ENCODE measurements around the gene FLVCR2.

The FLVCR2 gene

GRCh38 chr14:75578102-75578785, at the start of gene FLVCR2:
TSS of gene FLVCR2 (plus strand) at chr14:75578620. CDS start at chr14:75578973, 353 bp downstream.
- TF ChIP-seq MAX (IDR thresholded peaks at IDR 0.05; ENCODE audit: low read depth, low read length) (peak; percentile 70; the same call in 1 of the 2 replicates), POLR2A (IDR thresholded peaks at IDR 0.05; ENCODE audit: extremely low read depth, insufficient read length) (no peak), MYC (IDR thresholded peaks at IDR 0.05; ENCODE audit: low read depth, low read length) (no peak)
- H3K4me3 ChIP-seq (ENCODE audit: low read depth, low read length): peak within 1 kb of the TSS; percentile 64
- DNase-seq (ENCODE audit: low read depth): peak; percentile 86

- H3K4me3 ChIP-seq (ENCODE audit: low read depth, low read length): no peak overlapping the region
- no peak for DNase-seq (ENCODE audit: low read depth)
- TF ChIP-seq MYC (IDR thresholded peaks at IDR 0.05; ENCODE audit: low read depth, low read length): no peak
- no peak for TF ChIP-seq MAX (IDR thresholded peaks at IDR 0.05; ENCODE audit: low read depth, low read length)
- no peak for TF ChIP-seq POLR2A (IDR thresholded peaks at IDR 0.05; ENCODE audit: extremely low read depth, insufficient read length)
- no peak for TF ChIP-seq CTCF (IDR thresholded peaks at IDR 0.05; ENCODE audit: low read depth, low read length)
These were observed 47.2 kb upstream of the FLVCR2 start for GRCh38 chr14:75531256-75531655.

- no peak overlapping the region for H3K4me3 ChIP-seq (ENCODE audit: low read depth, low read length)
- DNase-seq (ENCODE audit: low read depth): no peak
- TF ChIP-seq CTCF (IDR thresholded peaks at IDR 0.05; ENCODE audit: low read depth, low read length) (no peak), MYC (IDR thresholded peaks at IDR 0.05; ENCODE audit: low read depth, low read length) (no peak), POLR2A (IDR thresholded peaks at IDR 0.05; ENCODE audit: extremely low read depth, insufficient read length) (no peak), MAX (IDR thresholded peaks at IDR 0.05; ENCODE audit: low read depth, low read length) (no peak)
These were observed 46.6 kb upstream of the FLVCR2 start for GRCh38 chr14:75531660-75532317.

GRCh38 chr14:75533791-75534555, 44.4 kb upstream of the FLVCR2 start:
- no peak overlapping the region for H3K4me3 ChIP-seq (ENCODE audit: low read depth, low read length)
- no peak for TF ChIP-seq CTCF (IDR thresholded peaks at IDR 0.05; ENCODE audit: low read depth, low read length)
- TF ChIP-seq MAX (IDR thresholded peaks at IDR 0.05; ENCODE audit: low read depth, low read length): no peak
- TF ChIP-seq POLR2A (IDR thresholded peaks at IDR 0.05; ENCODE audit: extremely low read depth, insufficient read length): no peak
- no peak for TF ChIP-seq MYC (IDR thresholded peaks at IDR 0.05; ENCODE audit: low read depth, low read length)
- DNase-seq (ENCODE audit: low read depth): no peak

- no peak overlapping the region for H3K4me3 ChIP-seq (ENCODE audit: low read depth, low read length)
- no peak for TF ChIP-seq MAX (IDR thresholded peaks at IDR 0.05; ENCODE audit: low read depth, low read length)
- TF ChIP-seq POLR2A (IDR thresholded peaks at IDR 0.05; ENCODE audit: extremely low read depth, insufficient read length): no peak
- no peak for TF ChIP-seq CTCF (IDR thresholded peaks at IDR 0.05; ENCODE audit: low read depth, low read length)
- no peak for TF ChIP-seq MYC (IDR thresholded peaks at IDR 0.05; ENCODE audit: low read depth, low read length)
- DNase-seq (ENCODE audit: low read depth): no peak
These were observed 43.1 kb upstream of the FLVCR2 start for GRCh38 chr14:75535164-75535898.
